Measurements from ENCODE around the gene NCSTN. TPM values are rescaled to one million over a fixed set of nuclear protein-coding genes. Genes with fewer than 3 reads are reported as not detected.

Gene NCSTN
- total RNA-seq, 2 experiments from 2014 or later = 44.8 to 55.5 TPM

DNA sequence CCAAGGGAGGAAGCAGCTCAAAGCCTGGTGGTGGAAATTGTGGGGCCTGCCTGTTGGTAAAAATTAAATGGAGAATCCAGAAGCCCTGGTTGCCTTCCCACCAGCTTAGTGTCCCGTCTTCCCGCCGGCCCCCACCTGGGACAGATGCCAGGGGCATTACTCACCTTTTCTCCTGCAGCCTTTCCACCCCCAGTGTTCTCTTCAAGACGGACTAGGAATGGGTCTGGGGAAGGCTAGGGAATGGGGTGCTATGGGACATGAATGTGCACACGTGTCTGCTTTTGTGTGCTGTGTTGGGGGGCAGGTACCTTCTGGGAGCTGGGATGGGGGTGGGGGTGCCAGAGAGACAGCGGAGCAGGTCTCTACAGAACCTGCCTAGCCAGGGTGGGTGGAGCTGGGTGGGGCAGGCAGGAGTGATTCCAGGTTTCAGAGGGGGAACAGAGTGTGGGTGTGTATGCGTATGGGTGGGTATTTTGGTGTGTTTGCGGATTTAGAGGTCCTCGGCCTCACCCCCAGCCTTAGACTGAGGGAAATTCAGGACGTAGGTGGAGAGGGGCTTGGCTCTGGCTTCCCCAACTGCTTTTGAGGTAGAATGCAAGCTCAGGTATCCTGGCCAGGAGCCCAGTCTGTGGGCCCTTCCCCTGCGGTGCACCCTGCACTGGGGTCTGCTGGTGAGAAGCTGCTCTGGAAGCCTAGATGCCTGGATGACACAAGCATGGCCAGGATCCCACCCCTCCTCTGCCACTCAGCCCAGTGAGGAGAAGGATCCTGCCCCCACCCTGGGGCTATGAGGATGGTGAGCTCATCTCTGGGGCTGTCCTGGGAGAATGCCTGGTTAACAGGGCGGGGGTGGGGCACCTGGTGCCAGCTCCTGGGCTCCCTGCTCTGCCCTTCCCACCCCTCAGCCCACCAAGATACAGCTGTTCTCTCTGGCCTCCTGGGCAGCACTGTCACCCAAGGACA lies 64.9 kb downstream of the NCSTN start:
- H4K20me1 ChIP-seq (ENCODE audit: insufficient read depth, low read length) = no peaks in the 10 kb centered on the region
- no peak overlapping the region for H3K4me2 ChIP-seq (ENCODE audit: low read length)
- no peak for DNase-seq (ENCODE audit: low spot score)
- H3K9me3 ChIP-seq (ENCODE audit: low read length) = no peaks in the 10 kb centered on the region
- no peaks in the 10 kb centered on the region for H3K79me2 ChIP-seq (ENCODE audit: insufficient read depth, low read depth, low read length)
- H3K4me1 ChIP-seq (ENCODE audit: insufficient read depth, low read length, poor library complexity, severe bottlenecking) = peaks cover 8% of the 10 kb centered on the region
- intact Hi-C loops (cut with micrococcal nuclease; ENCODE audit: unreplicated experiment) = no loop called here
- ChIA-PET CTCF (ENCODE audit: unreplicated experiment) (interaction anchor here (0.6 to 0.7 kb wide), 2 partner anchors 115 to 359 kb away, joined by 3 read pairs; no protein-coding TSS in a partner anchor), POLR2A (no interaction called here)
- H3K4me3 ChIP-seq (ENCODE audit: low read depth, low read length, poor library complexity, severe bottlenecking) = no peak overlapping the region
- no peak overlapping the region for H2AFZ ChIP-seq (ENCODE audit: low read length)
- no peaks in the 10 kb centered on the region for H3K36me3 ChIP-seq (ENCODE audit: insufficient read depth, low read length)
- H3K27ac ChIP-seq (ENCODE audit: low read depth, low read length, poor library complexity, severe bottlenecking) = no peak overlapping the region
- no peaks in the 10 kb centered on the region for H3K9me2 ChIP-seq (ENCODE audit: insufficient read depth, low read length)
- TF ChIP-seq, protein P1, sequence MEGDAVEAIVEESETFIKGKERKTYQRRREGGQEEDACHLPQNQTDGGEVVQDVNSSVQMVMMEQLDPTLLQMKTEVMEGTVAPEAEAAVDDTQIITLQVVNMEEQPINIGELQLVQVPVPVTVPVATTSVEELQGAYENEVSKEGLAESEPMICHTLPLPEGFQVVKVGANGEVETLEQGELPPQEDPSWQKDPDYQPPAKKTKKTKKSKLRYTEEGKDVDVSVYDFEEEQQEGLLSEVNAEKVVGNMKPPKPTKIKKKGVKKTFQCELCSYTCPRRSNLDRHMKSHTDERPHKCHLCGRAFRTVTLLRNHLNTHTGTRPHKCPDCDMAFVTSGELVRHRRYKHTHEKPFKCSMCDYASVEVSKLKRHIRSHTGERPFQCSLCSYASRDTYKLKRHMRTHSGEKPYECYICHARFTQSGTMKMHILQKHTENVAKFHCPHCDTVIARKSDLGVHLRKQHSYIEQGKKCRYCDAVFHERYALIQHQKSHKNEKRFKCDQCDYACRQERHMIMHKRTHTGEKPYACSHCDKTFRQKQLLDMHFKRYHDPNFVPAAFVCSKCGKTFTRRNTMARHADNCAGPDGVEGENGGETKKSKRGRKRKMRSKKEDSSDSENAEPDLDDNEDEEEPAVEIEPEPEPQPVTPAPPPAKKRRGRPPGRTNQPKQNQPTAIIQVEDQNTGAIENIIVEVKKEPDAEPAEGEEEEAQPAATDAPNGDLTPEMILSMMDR (conservative IDR thresholded peaks at IDR 0.05; ENCODE audit: low read length) = no peak
- TF ChIP-seq EZH2phosphoT487 (IDR thresholded peaks at IDR 0.05; ENCODE audit: borderline replicate concordance, low read depth, low read length) = no peak
- no TSS peak for BruUV-seq (replicated peaks)

Small RNAs within 50 kb of the gene (small RNA-seq; reads per million reads assigned to genes)
- gene RF00019 = not detected
- 0.36 reads per million for gene RNU4-42P

Other genes with a start within 250 kb of the NCSTN start
- gene IGSF8, start 244.8 kb upstream of the NCSTN start, total RNA-seq (2014; rRNA removed; shearing (Covaris generic)) = 18.7 and 19.9 TPM in 2 replicates
- 24.4 and 28.7 TPM in 2 replicates for gene IGSF8, start 244.8 kb upstream of the NCSTN start, total RNA-seq (2022)
- not detected in 2 replicates for gene ATP1A2, start 227.6 kb upstream of the NCSTN start, total RNA-seq (2014; rRNA removed; shearing (Covaris generic))
- not detected in 2 replicates for gene ATP1A2, start 227.6 kb upstream of the NCSTN start, total RNA-seq (2022)
- gene ATP1A4, start 191.8 kb upstream of the NCSTN start, total RNA-seq (2014; rRNA removed; shearing (Covaris generic)) = not detected in 2 replicates
- not detected in 2 replicates for gene ATP1A4, start 191.8 kb upstream of the NCSTN start, total RNA-seq (2022)
- not detected in 2 replicates for gene CASQ1, start 152.8 kb upstream of the NCSTN start, total RNA-seq (2014; rRNA removed; shearing (Covaris generic))
- not detected in 2 replicates for gene CASQ1, start 152.8 kb upstream of the NCSTN start, total RNA-seq (2022)
- 20.7 and 22.3 TPM in 2 replicates for gene PEA15, start 138.0 kb upstream of the NCSTN start, total RNA-seq (2014; rRNA removed; shearing (Covaris generic))
- gene PEA15, start 138.0 kb upstream of the NCSTN start, total RNA-seq (2022) = 25.7 and 30.5 TPM in 2 replicates
- gene DCAF8, start 80.8 kb upstream of the NCSTN start, total RNA-seq (2014; rRNA removed; shearing (Covaris generic)) = 102 and 118 TPM in 2 replicates
- 139 and 141 TPM in 2 replicates for gene DCAF8, start 80.8 kb upstream of the NCSTN start, total RNA-seq (2022)
- 32.6 and 34.7 TPM in 2 replicates for gene PEX19, start 58.2 kb upstream of the NCSTN start, total RNA-seq (2014; rRNA removed; shearing (Covaris generic))
- 47.3 and 53.9 TPM in 2 replicates for gene PEX19, start 58.2 kb upstream of the NCSTN start, total RNA-seq (2022)
- gene COPA, start 133 bp upstream of the NCSTN start, total RNA-seq (2014; rRNA removed; shearing (Covaris generic)) = 74.2 and 93.0 TPM in 2 replicates
- 138 and 147 TPM in 2 replicates for gene COPA, start 133 bp upstream of the NCSTN start, total RNA-seq (2022)
- gene NHLH1, start 23.7 kb downstream of the NCSTN start, total RNA-seq (2014; rRNA removed; shearing (Covaris generic)) = 0.26 and 0.63 TPM in 2 replicates
- 0.65 and 0.68 TPM in 2 replicates for gene NHLH1, start 23.7 kb downstream of the NCSTN start, total RNA-seq (2022)
- 1.5 and 2.6 TPM in 2 replicates for gene VANGL2, start 57.2 kb downstream of the NCSTN start, total RNA-seq (2014; rRNA removed; shearing (Covaris generic))
- 1.5 and 2.9 TPM in 2 replicates for gene VANGL2, start 57.2 kb downstream of the NCSTN start, total RNA-seq (2022)
- gene SLAMF6, start 179.9 kb downstream of the NCSTN start, total RNA-seq (2014; rRNA removed; shearing (Covaris generic)) = 39.8 and 43.0 TPM in 2 replicates
- gene SLAMF6, start 179.9 kb downstream of the NCSTN start, total RNA-seq (2022) = 65.1 and 72.4 TPM in 2 replicates
- gene CD84, start 236.1 kb downstream of the NCSTN start, total RNA-seq (2014; rRNA removed; shearing (Covaris generic)) = 23.3 and 23.4 TPM in 2 replicates
- 22.2 and 28.8 TPM in 2 replicates for gene CD84, start 236.1 kb downstream of the NCSTN start, total RNA-seq (2022)